HG03097 (cell line): ENCODE results near the gene LIN37.
"Not testable (repeated sequence)": the region's sequence is repeated elsewhere in the genome, so short reads cannot be mapped to it uniquely, and the experiment has no call there.

Experiments
- ATAC-seq: cut with Tn5 transposase; IDR thresholded peaks from one replicate; pipeline ENCODE4 v1.9.1; 2021; ENCODE audit not compliant: unreplicated experiment, low FRiP score

Gene LIN37

GRCh38 chr19:35772362-35772761 is 24.0 kb downstream of the LIN37 start:
- ATAC-seq = not testable (repeated sequence)

- no peak for ATAC-seq
These were observed 24.8 kb downstream of the LIN37 start for GRCh38 chr19:35773020-35773806.

DNA sequence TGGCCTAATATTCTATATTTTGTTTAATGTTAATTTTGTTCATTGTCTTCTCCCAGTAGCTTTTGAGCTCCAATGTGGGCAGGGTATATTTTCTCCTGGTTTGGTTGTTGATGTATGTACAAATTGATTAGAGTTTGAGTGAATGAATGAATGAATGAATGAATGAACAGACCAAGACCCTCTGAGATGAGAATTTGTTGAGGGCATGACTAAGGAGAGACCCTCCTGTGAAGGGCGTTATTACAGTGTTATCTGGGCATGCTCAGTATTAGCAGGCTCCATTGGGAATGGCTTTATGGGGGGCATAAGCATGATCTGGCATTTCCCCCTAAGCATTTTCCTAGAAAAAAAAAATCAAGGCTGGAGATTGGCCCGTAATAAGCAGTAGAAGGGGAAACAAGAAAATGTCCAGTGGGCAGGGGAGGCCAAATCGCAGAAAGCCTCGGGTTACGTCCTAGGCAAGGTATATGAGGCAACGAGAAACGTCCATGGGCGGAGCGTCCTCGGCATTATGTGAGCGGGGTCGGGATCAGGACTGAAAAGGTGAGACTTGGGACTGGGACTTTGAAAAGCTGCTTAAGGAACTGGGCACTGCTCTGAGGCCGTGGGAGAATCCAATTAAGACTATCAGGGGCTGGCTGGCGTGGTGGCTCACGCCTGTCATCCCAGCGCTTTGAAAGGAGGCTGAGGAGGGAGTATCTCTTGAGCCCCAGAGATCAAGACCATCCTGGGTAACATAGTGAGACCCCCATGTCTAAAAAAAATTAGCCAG is 26.1 kb downstream of the LIN37 start:
- no peak for ATAC-seq

DNA sequence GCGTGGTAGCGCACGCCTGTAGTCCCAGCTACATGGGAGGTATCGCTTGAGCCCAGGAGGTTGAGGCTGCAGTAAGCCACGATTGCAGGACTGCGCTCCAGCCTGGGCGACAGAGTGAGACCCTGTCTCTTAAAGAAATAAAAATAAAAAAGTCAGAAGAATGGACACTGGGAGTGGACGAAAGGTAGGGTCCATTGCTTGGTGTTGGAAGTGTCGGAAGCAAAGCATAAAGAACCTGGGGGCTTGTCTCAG is 26.6 kb downstream of the LIN37 start:
- ATAC-seq = no peak

DNA sequence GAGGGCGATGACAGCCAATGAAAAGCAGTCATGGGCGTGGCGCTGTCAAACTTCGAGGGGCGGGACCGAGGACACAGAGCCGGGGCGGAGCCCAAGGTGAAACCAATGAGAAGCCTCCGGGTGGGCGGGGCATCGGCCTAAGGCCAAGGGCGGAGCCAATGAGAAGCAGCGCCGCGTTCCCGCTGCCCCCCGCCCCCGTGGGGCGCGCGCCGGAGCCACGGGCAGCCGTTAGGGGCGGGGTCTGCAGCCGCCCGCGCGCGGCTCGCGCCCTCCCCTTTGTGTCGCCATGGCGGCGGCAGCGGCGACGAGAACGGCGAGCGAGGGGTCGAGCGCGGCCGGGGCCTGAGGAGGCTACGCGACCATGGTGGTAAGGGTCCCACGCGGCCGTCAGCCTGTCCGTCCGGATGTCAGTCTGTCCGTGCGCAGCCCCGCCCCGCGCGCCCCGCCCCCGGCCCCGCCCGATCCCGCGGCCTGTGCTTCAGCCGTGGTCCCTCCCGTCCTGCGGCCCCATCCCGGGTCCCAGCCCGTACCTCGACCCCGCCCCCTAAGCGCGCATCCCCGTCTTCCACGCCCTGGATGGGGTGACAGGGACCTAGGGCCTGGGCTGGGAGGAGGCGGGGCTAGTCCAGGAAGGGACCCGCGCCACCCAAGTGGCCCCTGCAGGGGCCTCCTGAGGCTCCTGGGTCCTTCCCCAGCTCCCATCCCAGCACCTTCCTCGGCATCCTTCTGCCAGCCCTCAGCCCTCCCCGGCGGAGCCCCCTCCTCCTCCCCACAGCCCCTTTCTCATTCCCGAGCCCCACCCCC is 27.1 kb downstream of the LIN37 start, which contains the start of gene ARHGAP33:
Gene ARHGAP33, plus strand, starts transcription at position 267 of the 804 bp plus-strand sequence. Its CDS starts 95 bp downstream, at position 362.
- ATAC-seq = peak; percentile 89

- ATAC-seq = no peak
These were observed 27.9 kb downstream of the LIN37 start for GRCh38 chr19:35776102-35776788.

GRCh38 chr19:35777086-35777841 is 28.9 kb downstream of the LIN37 start:
- no peak for ATAC-seq

DNA sequence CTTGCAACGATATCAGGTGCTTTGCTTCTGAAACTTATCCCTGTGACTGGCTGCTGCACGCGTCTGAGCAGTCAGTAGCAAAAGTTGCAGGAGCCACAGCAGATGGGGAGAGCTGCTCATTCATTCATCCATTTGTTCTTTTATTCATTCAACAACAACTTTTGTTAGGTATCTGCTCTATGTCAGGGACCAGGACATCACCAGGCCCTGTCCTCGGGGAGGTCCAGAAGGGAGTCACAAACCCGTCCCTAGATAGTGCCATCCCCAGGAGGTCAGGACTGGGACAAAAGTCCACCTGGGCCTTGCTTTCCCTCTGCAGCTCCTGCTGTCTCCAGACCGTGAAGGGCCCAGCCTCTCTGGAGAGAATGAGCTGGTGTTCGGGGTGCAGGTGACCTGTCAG is 29.6 kb downstream of the LIN37 start:
- no peak for ATAC-seq

DNA sequence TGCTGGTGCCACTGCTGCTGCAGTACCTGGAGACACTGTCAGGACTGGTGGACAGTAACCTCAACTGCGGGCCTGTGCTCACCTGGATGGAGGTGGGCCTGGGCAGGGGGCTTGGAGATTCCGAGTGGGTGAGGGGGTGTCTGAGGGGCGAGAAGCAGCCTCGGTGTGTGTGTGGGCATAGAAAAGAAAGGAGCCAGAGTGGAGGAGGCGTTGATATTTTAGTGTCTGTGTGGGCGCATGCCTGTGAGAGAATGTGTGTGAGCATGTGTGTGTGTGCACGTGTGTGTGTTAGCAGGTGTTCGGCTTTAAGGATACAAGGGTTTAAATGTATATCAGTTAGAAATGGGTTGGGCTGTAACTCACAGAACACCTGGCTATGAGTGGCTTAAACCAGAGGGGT is 30.7 kb downstream of the LIN37 start:
- no peak for ATAC-seq

DNA sequence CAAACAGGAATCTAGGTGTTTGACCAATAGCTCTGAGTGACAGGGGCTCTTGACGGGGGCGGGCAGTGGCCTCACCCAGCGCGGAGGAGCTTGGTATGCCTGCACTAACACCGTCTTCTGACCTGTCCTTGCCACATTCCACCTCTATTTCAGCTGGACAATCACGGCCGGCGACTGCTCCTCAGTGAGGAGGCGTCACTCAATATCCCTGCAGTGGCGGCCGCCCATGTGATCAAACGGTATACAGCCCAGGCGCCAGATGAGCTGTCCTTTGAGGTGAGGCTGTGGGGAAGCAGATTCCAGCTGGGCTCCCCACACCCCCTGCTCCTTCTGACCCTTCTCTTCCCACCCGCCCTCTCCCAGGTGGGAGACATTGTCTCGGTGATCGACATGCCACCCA is 31.7 kb downstream of the LIN37 start:
- no peak for ATAC-seq

DNA sequence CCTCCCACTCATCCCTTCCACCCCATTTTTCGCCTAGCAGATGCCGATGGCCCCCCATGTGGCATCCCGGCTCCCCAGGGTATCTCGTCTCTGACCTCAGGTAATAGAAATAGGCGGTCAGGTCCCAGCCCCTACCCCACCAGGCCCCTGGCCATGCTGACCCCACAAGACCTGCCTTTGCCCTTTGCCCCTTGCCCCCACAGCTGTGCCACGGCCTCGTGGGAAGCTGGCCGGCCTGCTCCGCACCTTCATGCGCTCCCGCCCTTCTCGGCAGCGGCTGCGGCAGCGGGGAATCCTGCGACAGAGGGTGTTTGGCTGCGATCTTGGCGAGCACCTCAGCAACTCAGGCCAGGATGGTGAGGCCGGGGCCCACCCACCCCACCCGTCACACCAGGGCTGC is 32.3 kb downstream of the LIN37 start:
- ATAC-seq = no peak

DNA sequence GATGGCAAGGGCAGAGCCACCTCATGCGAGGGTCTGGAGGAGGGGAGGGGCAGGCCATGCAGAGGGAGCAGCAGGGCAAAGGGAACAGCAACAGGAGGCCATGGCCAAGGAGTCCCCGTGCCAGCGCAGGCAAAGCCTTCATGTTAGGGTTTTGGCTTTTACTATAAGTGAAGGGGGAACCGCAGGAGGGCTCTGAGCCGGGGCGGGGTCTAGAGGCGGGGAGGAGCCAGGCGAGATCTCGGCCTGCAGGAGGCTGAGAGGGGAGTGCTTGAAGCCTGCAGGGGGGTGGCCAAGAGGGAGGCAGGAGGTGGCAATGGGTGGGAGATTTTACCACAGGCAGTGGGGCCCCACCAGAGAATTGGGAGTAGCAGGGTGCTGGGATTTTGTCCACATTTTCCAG is 33.3 kb downstream of the LIN37 start:
- ATAC-seq = no peak

DNA sequence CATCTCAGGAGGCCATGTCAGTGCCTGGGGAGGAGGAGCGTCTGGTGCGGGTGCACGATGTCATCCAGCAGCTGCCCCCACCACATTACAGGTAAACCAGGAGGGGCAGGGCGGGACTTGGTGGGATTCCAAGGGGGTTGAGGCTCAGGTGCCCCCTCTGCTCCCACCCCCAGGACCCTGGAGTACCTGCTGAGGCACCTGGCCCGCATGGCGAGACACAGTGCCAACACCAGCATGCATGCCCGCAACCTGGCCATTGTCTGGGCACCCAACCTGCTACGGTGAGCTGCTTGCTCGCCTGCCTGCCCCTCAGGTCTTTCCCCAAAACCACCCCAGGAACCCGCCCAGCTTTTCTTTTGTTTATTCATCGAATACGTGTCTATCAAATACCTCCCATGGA is 34.2 kb downstream of the LIN37 start:
- no peak for ATAC-seq

DNA sequence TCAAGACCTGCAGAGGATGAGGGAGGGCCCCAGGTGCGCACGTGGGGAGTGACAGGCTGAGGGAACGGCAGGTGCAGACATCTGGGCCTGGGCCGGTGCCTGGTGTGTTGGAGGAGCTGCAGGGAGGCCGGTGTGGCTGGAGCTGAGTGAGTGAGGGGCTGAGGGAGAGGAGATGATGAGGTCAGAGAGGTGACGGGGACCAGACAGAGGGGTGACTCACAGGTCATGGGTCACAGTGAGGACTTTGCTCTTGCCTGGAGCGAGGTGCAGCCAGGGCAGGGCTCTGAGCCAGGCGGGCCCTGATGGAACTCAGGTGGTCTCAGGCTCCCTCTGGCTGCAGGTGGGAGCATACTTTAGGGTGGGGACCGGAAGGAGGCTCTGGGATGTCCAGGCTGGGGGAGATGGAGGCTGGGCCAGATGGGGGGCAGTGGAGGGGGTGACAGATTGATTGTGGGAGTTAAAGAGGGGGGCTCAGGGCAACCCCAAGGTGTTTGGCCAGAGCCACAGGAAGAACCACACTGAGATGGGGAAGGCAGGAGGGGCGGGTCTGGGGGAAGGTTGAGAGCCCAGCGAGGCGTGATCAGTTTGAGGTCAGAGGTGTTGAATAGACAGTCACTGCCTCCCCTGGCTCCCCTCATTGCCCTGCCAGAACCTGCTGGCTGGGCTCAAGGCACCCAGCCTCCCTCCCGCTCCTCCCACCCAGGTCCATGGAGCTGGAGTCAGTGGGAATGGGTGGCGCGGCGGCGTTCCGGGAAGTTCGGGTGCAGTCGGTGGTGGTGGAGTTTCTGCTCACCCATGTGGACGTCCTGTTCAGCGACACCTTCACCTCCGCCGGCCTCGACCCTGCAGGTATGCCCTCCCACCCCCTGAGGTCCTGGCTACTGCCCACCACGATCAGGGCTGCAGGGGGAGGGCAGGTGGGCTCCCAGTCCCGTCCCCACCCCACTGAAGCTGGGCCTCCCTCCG is 35.4 kb downstream of the LIN37 start:
- ATAC-seq = no peak

- ATAC-seq = no peak
These were observed 36.3 kb downstream of the LIN37 start for GRCh38 chr19:35784503-35785338.

DNA sequence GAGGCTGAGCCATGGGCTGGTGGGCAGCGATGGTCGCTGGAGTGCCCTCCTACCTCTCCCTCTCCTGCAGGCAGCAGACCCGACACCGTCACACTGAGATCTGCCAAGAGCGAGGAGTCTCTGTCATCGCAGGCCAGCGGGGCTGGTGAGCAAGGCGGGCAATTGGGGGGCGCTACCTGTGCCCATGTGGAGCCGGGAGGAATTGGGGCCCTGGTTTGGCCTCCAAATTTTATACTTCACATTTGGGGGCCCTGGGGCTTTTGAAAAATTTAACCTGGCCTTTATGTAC is 36.9 kb downstream of the LIN37 start:
- no peak for ATAC-seq

GRCh38 chr19:35786299-35787160 is 38.2 kb downstream of the LIN37 start:
- no peak for ATAC-seq
